ENCODE results near the gene KRTAP10-11.
"Not testable (repeated sequence)": the region's sequence is repeated elsewhere in the genome, so short reads cannot be mapped to it uniquely, and the experiment has no call there.

The KRTAP10-11 gene

GRCh38 chr21:44646366-44647221, at the start of gene KRTAP10-11:
Gene KRTAP10-11 (plus strand): TSS chr21:44646414. CDS start chr21:44646459, 45 bp downstream.
- not testable (repeated sequence) for DNase-seq

- no peak for DNase-seq
Measured at GRCh38 chr21:44598061-44598460, 48.2 kb upstream of the KRTAP10-11 start.

- no peak for DNase-seq
Measured at GRCh38 chr21:44599264-44600029, 46.8 kb upstream of the KRTAP10-11 start.

- DNase-seq: not testable (repeated sequence)
Measured at GRCh38 chr21:44600118-44600978, 45.9 kb upstream of the KRTAP10-11 start, which contains the start of gene KRTAP10-7. Gene KRTAP10-7 (plus strand): TSS chr21:44600597. CDS start chr21:44600622, 25 bp downstream.

GRCh38 chr21:44601091-44601490, 45.1 kb upstream of the KRTAP10-11 start:
- DNase-seq: not testable (repeated sequence)

- DNase-seq: no peak
Measured at GRCh38 chr21:44601596-44602462, 44.4 kb upstream of the KRTAP10-11 start.

- no peak for DNase-seq
Measured at GRCh38 chr21:44602463-44602850, 43.8 kb upstream of the KRTAP10-11 start.

GRCh38 chr21:44603109-44603875, 42.9 kb upstream of the KRTAP10-11 start:
- DNase-seq: no peak

GRCh38 chr21:44603911-44604310, 42.3 kb upstream of the KRTAP10-11 start:
- DNase-seq: no peak

GRCh38 chr21:44606495-44606894, 39.7 kb upstream of the KRTAP10-11 start:
- DNase-seq: no peak

GRCh38 chr21:44609193-44609592, 37.0 kb upstream of the KRTAP10-11 start:
- DNase-seq: no peak

GRCh38 chr21:44610157-44610843, 35.9 kb upstream of the KRTAP10-11 start:
- DNase-seq: not testable (repeated sequence)

- no peak for DNase-seq
Measured at GRCh38 chr21:44611551-44611950, 34.7 kb upstream of the KRTAP10-11 start.

GRCh38 chr21:44612029-44612486, 34.2 kb upstream of the KRTAP10-11 start, which contains the start of gene KRTAP10-8:
Gene KRTAP10-8 (plus strand): TSS chr21:44612079. CDS start chr21:44612101, 22 bp downstream.
- DNase-seq: no peak

- no peak for DNase-seq
Measured at GRCh38 chr21:44612669-44613229, 33.5 kb upstream of the KRTAP10-11 start.

GRCh38 chr21:44613386-44614155, 32.6 kb upstream of the KRTAP10-11 start:
- DNase-seq: no peak

GRCh38 chr21:44614161-44614631, 32.0 kb upstream of the KRTAP10-11 start:
- DNase-seq: no peak

GRCh38 chr21:44614961-44615391, 31.2 kb upstream of the KRTAP10-11 start:
- DNase-seq: no peak

- DNase-seq: no peak
Measured at GRCh38 chr21:44615466-44615865, 30.7 kb upstream of the KRTAP10-11 start.
